Gastrocnemius medialis (tissue), 4 donors: ENCODE results near the gene SOST. TPM values are rescaled to one million over a fixed set of nuclear protein-coding genes. Genes with fewer than 3 reads are reported as not detected.

Experiments used
- ATAC-seq, 2 donors: fragments of 150-250 bp; one replicate each; pipeline ENCODE4 v1.9.1; 2016
- DNase-seq, 2 donors: peaks; one replicate each; pipeline ENCODE4 v3.0.0-alpha.2; 2019
- H3K27ac ChIP-seq, 4 donors: fragments of 200-600 bp; sonication (generic); 1 replicate in 1 of 4; 2 replicates in 3 of 4; pipeline ENCODE4 v1.5.1; 2016 to 2018; ENCODE audit warnings: mild to moderate bottlenecking in 2 of 4, moderate library complexity in 1 of 4
- H3K27me3 ChIP-seq, 3 donors: fragments of 200-600 bp; sonication (generic) in 2 of 3; 1 replicate in 1 of 3; 2 replicates in 2 of 3; pipeline versions ENCODE4 v1.5.1 to v1.6.0; 2016 to 2019; ENCODE audit warnings: mild to moderate bottlenecking in 1 of 3, moderate library complexity in 1 of 3
- H3K36me3 ChIP-seq, 2 donors: fragments of 200-600 bp; sonication (generic) in 1 of 2; one replicate each; pipeline ENCODE4 v1.5.1; 2017 to 2018
- H3K4me1 ChIP-seq, 2 donors: fragments of 200-600 bp; sonication (generic) in 1 of 2; one replicate each; pipeline ENCODE4 v1.5.1; 2016 to 2017; ENCODE audit warnings: mild to moderate bottlenecking in 2 of 2
- H3K4me3 ChIP-seq, 4 donors: fragments of 200-600 bp; sonication (generic) in 3 of 4; 1 replicate in 1 of 4; 2 replicates in 3 of 4; pipeline ENCODE4 v1.5.1; 2016 to 2019; ENCODE audit warnings: mild to moderate bottlenecking in 2 of 4
- H3K9me3 ChIP-seq, 3 donors: fragments of 200-600 bp; sonication (generic) in 2 of 3; 1 replicate in 1 of 3; 2 replicates in 2 of 3; pipeline ENCODE4 v1.5.1; 2016 to 2019
- CTCF ChIP-seq, 5 experiments: fragments of 450-650 bp in 3 of 5; fragments of 200-600 bp in 2 of 5; sonication (generic) in 2 of 5; IDR thresholded peaks in 4 of 5; conservative IDR thresholded peaks in 1 of 5; 1 replicate in 4 of 5; 2 replicates in 1 of 5; pipeline ENCODE4 v1.5.1; 2016 to 2019; ENCODE audit warnings: antibody characterized with exemption in 5 of 5, mild to moderate bottlenecking in 3 of 5, moderate library complexity in 3 of 5
- POLR2A ChIP-seq, 2 donors: fragments of 450-650 bp; IDR thresholded peaks; one replicate each; pipeline ENCODE4 v1.6.1; 2017; ENCODE audit warnings: antibody characterized with exemption in 2 of 2, mild to moderate bottlenecking in 2 of 2, moderate library complexity in 2 of 2
- in situ Hi-C, 4 donors: fragments of 200-750 bp; cut with MboI; loops; one replicate each; pipeline versions ENCODE4 v1.15.0 to v1.8.0; 2017; ENCODE audit warnings: low sequenced_read_pairs in 4 of 4
- intact Hi-C: fragments of 100-400 bp; cut with DNase I; formaldehyde crosslinking; loops from one replicate; pipeline ENCODE4 v1.15.1; 2023; ENCODE audit warnings: low total_unique reads
- total RNA-seq, 4 donors: library from RNA; depleted of rRNA; stranded (reverse); fragments of >200 nt; gene quantifications; one replicate each; pipeline versions ENCODE4 v1.1.0 to v1.2.3, GENCODE V29; 2016

SOST gene
- total RNA-seq, 4 donors from 2014 or later, result not detected

GRCh38 chr17:43741636-43742035, 17.0 kb downstream of the SOST start:
- no peak for ATAC-seq
- in situ Hi-C loops, result no loop called here
- TF ChIP-seq POLR2A (IDR thresholded peaks at IDR 0.05), result no peak
- TF ChIP-seq CTCF (IDR thresholded peaks at IDR 0.05 in 4 of 5, conservative IDR thresholded peaks at IDR 0.05 in 1 of 5), result no peak

GRCh38 chr17:43740541-43740940, 18.1 kb downstream of the SOST start:
- DNase-seq, result no peak
- in situ Hi-C loops (no loop called here), intact Hi-C loops (no loop called here)
- H3K4me3 ChIP-seq, result no peak overlapping the region
- no peaks in the 10 kb centered on the region for H3K4me1 ChIP-seq
- H3K9me3 ChIP-seq, result no peaks in the 10 kb centered on the region
- TF ChIP-seq CTCF (IDR thresholded peaks at IDR 0.05 in 4 of 5, conservative IDR thresholded peaks at IDR 0.05 in 1 of 5) (no peak), POLR2A (IDR thresholded peaks at IDR 0.05) (no peak)
- H3K36me3 ChIP-seq, result no peaks in the 10 kb centered on the region
- no peaks in the 10 kb centered on the region for H3K27me3 ChIP-seq
- ATAC-seq, result no peak
- no peak overlapping the region for H3K27ac ChIP-seq

More at GRCh38 chr17:43741636-43742035, 17.0 kb downstream of the SOST start:
- no peaks in the 10 kb centered on the region for H3K4me1 ChIP-seq
- no peak overlapping the region for H3K27ac ChIP-seq
- no peaks in the 10 kb centered on the region for H3K27me3 ChIP-seq
- intact Hi-C loops, result no loop called here
- no peaks in the 10 kb centered on the region for H3K36me3 ChIP-seq
- no peak for DNase-seq
- no peak overlapping the region for H3K4me3 ChIP-seq
- H3K9me3 ChIP-seq, result no peaks in the 10 kb centered on the region

- H3K4me3 ChIP-seq, result no peak overlapping the region
- no peak for ATAC-seq
- intact Hi-C loops, result no loop called here
- H3K4me1 ChIP-seq, result no peaks in the 10 kb centered on the region
- H3K9me3 ChIP-seq, result no peaks in the 10 kb centered on the region
- H3K36me3 ChIP-seq, result no peaks in the 10 kb centered on the region
- no peaks in the 10 kb centered on the region for H3K27me3 ChIP-seq
- no peak for DNase-seq
- TF ChIP-seq POLR2A (IDR thresholded peaks at IDR 0.05), result no peak
- no peak for TF ChIP-seq CTCF (IDR thresholded peaks at IDR 0.05 in 4 of 5, conservative IDR thresholded peaks at IDR 0.05 in 1 of 5)
- in situ Hi-C loops, result no loop called here
- no peak overlapping the region for H3K27ac ChIP-seq
These were observed 20.9 kb downstream of the SOST start for GRCh38 chr17:43737722-43738121.

- no peak for ATAC-seq
- H3K27ac ChIP-seq, result no peak overlapping the region
- no peaks in the 10 kb centered on the region for H3K36me3 ChIP-seq
- DNase-seq, result no peak
- H3K27me3 ChIP-seq, result no peaks in the 10 kb centered on the region
- TF ChIP-seq POLR2A (IDR thresholded peaks at IDR 0.05) (no peak), CTCF (IDR thresholded peaks at IDR 0.05 in 4 of 5, conservative IDR thresholded peaks at IDR 0.05 in 1 of 5) (no peak)
- intact Hi-C loops, result no loop called here
- no peak overlapping the region for H3K4me3 ChIP-seq
- no peaks in the 10 kb centered on the region for H3K4me1 ChIP-seq
- no peaks in the 10 kb centered on the region for H3K9me3 ChIP-seq
- in situ Hi-C loops, result no loop called here
These were observed 22.2 kb downstream of the SOST start for GRCh38 chr17:43736389-43736788.

GRCh38 chr17:43734376-43734775, 24.2 kb downstream of the SOST start:
- ATAC-seq (no peak), DNase-seq (no peak)
- intact Hi-C loops, result no loop called here
- no peaks in the 10 kb centered on the region for H3K9me3 ChIP-seq
- in situ Hi-C loops, result no loop called here
- H3K36me3 ChIP-seq, result no peaks in the 10 kb centered on the region
- no peak overlapping the region for H3K4me3 ChIP-seq
- H3K4me1 ChIP-seq, result no peaks in the 10 kb centered on the region
- H3K27me3 ChIP-seq, result no peaks in the 10 kb centered on the region
- TF ChIP-seq POLR2A (IDR thresholded peaks at IDR 0.05), result no peak
- no peak for TF ChIP-seq CTCF (IDR thresholded peaks at IDR 0.05 in 4 of 5, conservative IDR thresholded peaks at IDR 0.05 in 1 of 5)
- no peak overlapping the region for H3K27ac ChIP-seq
